Activated CD8-positive, alpha-beta memory T cell treated with anti-CD3 and anti-CD28 coated beads for 36 hours (primary cell): ENCODE data around the gene ALG1. TPM values are rescaled to one million over a fixed set of nuclear protein-coding genes. Genes with fewer than 3 reads are reported as not detected.
"Not testable (repeated sequence)": the region's sequence is repeated elsewhere in the genome, so short reads cannot be mapped to it uniquely, and the experiment has no call there.

Experiments used
- CTCF ChIA-PET: fragments of 350-600 bp; sonication (Branson Sonifier 250); formaldehyde crosslinking; loops from one replicate; lab custom pipeline; 2021; ENCODE audit warnings: antibody characterized with exemption; lab: Charles Lee
- POLR2A ChIA-PET: fragments of 350-600 bp; sonication (Branson Sonifier 250); formaldehyde crosslinking; loops from one replicate; lab custom pipeline; 2021; ENCODE audit warnings: antibody characterized with exemption; lab: Charles Lee
- total RNA-seq, 2 experiments: library from RNA; stranded (reverse); gene quantifications; one replicate each; pipeline ENCODE4 v1.2.3, GENCODE V29; 2021

Gene ALG1
- total RNA-seq, 2 experiments from 2014 or later: 43.8 to 46.5 TPM

- ChIA-PET CTCF (interaction anchor here (1.9 kb wide), 1 partner anchor 21 kb away, joined by 5 read pairs; no protein-coding TSS in a partner anchor), POLR2A (interaction anchor here (1.0 kb wide), 1 partner anchor 37 kb away, joined by 3 read pairs; the partner anchor contains the start of gene NAGPA)
These were observed 1.0 kb upstream of the ALG1 start for GRCh38 chr16:5070431-5071186.

- ChIA-PET POLR2A (no interaction called here), CTCF (interaction anchor here (1.9 kb wide), 1 partner anchor 21 kb away, joined by 5 read pairs; no protein-coding TSS in a partner anchor)
These were observed 332 bp upstream of the ALG1 start for GRCh38 chr16:5071341-5071680.

GRCh38 chr16:5072334-5073278 is 963 bp downstream of the ALG1 start:
- ChIA-PET POLR2A (interaction anchor here (0.5 to 1.0 kb wide), 2 partner anchors 39 to 40 kb away, joined by 3 read pairs; partner anchors contain the start of gene NAGPA), CTCF (interaction anchor here (0.9 kb wide), 1 partner anchor 13 kb away, joined by 3 read pairs; no protein-coding TSS in a partner anchor)

GRCh38 chr16:5073279-5073629 is 1.6 kb downstream of the ALG1 start:
- POLR2A ChIA-PET: no interaction called here

GRCh38 chr16:5073771-5074170 is 2.1 kb downstream of the ALG1 start:
- CTCF ChIA-PET: not testable (repeated sequence)
- POLR2A ChIA-PET: interaction anchor here (0.7 kb wide), 1 partner anchor 40 kb away, joined by 3 read pairs; the partner anchor contains the start of gene NAGPA

More at GRCh38 chr16:5073279-5073629, 1.6 kb downstream of the ALG1 start:
- CTCF ChIA-PET: no interaction called here

- ChIA-PET POLR2A (no interaction called here), CTCF (interaction anchor here (1.5 kb wide), 1 partner anchor 9 kb away, joined by 5 read pairs; no protein-coding TSS in a partner anchor)
These were observed 4.0 kb downstream of the ALG1 start for GRCh38 chr16:5075637-5076036.

- CTCF ChIA-PET: no interaction called here
- POLR2A ChIA-PET: no interaction called here
These were observed 5.7 kb downstream of the ALG1 start for GRCh38 chr16:5077304-5077703.

- CTCF ChIA-PET: no interaction called here
- POLR2A ChIA-PET: no interaction called here
These were observed 7.0 kb downstream of the ALG1 start for GRCh38 chr16:5078626-5079025.

- CTCF ChIA-PET: interaction anchor here (0.6 kb wide), 1 partner anchor 115 kb away, joined by 3 read pairs; no protein-coding TSS in a partner anchor
- POLR2A ChIA-PET: not testable (repeated sequence)
These were observed 8.8 kb downstream of the ALG1 start for GRCh38 chr16:5080461-5080860.

- CTCF ChIA-PET: interaction anchor here (0.6 kb wide), 1 partner anchor 116 kb away, joined by 3 read pairs; no protein-coding TSS in a partner anchor
These were observed 9.4 kb downstream of the ALG1 start for GRCh38 chr16:5080996-5081395.

GRCh38 chr16:5083646-5084045 is 12.0 kb downstream of the ALG1 start:
- CTCF ChIA-PET: interaction anchor here (1.5 kb wide), 1 partner anchor 8 kb away, joined by 5 read pairs; no protein-coding TSS in a partner anchor

More at GRCh38 chr16:5080996-5081395, 9.4 kb downstream of the ALG1 start:
- POLR2A ChIA-PET: not testable (repeated sequence)

GRCh38 chr16:5084099-5084731 is 12.6 kb downstream of the ALG1 start:
- CTCF ChIA-PET: interaction anchor here (1.1 to 1.5 kb wide), 2 partner anchors 9 to 50 kb away, joined by 3 to 5 read pairs; partner anchors contain the start of gene NAGPA
- POLR2A ChIA-PET: not testable (repeated sequence)

More at GRCh38 chr16:5083646-5084045, 12.0 kb downstream of the ALG1 start:
- POLR2A ChIA-PET: not testable (repeated sequence)

- CTCF ChIA-PET: interaction anchor here (1.1 to 1.5 kb wide), 3 partner anchors 9 to 51 kb away, joined by 3 to 5 read pairs (median 3); partner anchors contain the start of gene NAGPA
- POLR2A ChIA-PET: not testable (repeated sequence)
These were observed 13.2 kb downstream of the ALG1 start for GRCh38 chr16:5084802-5085201.

GRCh38 chr16:5085716-5086115 is 14.1 kb downstream of the ALG1 start:
- POLR2A ChIA-PET: not testable (repeated sequence)
- CTCF ChIA-PET: interaction anchor here (1.2 kb wide), 1 partner anchor 14 kb away, joined by 3 read pairs; no protein-coding TSS in a partner anchor

- CTCF ChIA-PET, POLR2A ChIA-PET: not testable (repeated sequence)
These were observed 16.6 kb downstream of the ALG1 start for GRCh38 chr16:5088086-5088790.

- POLR2A ChIA-PET, CTCF ChIA-PET: not testable (repeated sequence)
These were observed 17.3 kb downstream of the ALG1 start for GRCh38 chr16:5088936-5089335.

- CTCF ChIA-PET, POLR2A ChIA-PET: not testable (repeated sequence)
These were observed 18.4 kb downstream of the ALG1 start for GRCh38 chr16:5089911-5090555.

GRCh38 chr16:5090592-5090991 is 18.9 kb downstream of the ALG1 start:
- CTCF ChIA-PET: not testable (repeated sequence)

More at GRCh38 chr16:5090592-5090991, 18.9 kb downstream of the ALG1 start:
- POLR2A ChIA-PET: not testable (repeated sequence)
